Subcutaneous abdominal adipose tissue (tissue), 5 donors: ENCODE results near the gene DNAAF8.
A peak's percentile ranks its signal among the peaks of the same experiment; 100 is the strongest.

ENCODE experiments used
- H3K27ac ChIP-seq: one replicate; pipeline ENCODE4 v1.7.0; 2013; ENCODE audit warnings: low read depth, mild to moderate bottlenecking, inconsistent platforms, low read length, moderate library complexity
- H3K27me3 ChIP-seq, 5 donors: one replicate each; pipeline ENCODE4 v1.7.0; 2013; ENCODE audit warnings: low read length in 5 of 5, inconsistent platforms in 1 of 5; ENCODE audit not compliant: control insufficient read depth in 5 of 5, insufficient read depth in 4 of 5
- H3K36me3 ChIP-seq, 5 donors: one replicate each; pipeline ENCODE4 v1.7.0; 2013; ENCODE audit warnings: low read length in 5 of 5; ENCODE audit not compliant: control insufficient read depth in 5 of 5, insufficient read depth in 5 of 5
- H3K4me1 ChIP-seq, 5 donors: one replicate each; pipeline ENCODE4 v1.7.0; 2013; ENCODE audit warnings: low read length in 5 of 5, mild to moderate bottlenecking in 3 of 5, moderate library complexity in 1 of 5; ENCODE audit not compliant: control insufficient read depth in 5 of 5, insufficient read depth in 5 of 5
- H3K4me3 ChIP-seq, 5 donors: one replicate each; pipeline ENCODE4 v1.7.0; 2013; ENCODE audit warnings: low read length in 5 of 5, low read depth in 1 of 5
- H3K9ac ChIP-seq, 5 donors: one replicate each; pipeline ENCODE4 v1.7.0; 2013; ENCODE audit warnings: low read length in 5 of 5, mild to moderate bottlenecking in 4 of 5, moderate library complexity in 3 of 5
- H3K9me3 ChIP-seq, 5 donors: one replicate each; pipeline ENCODE4 v1.7.0; 2013; ENCODE audit warnings: low read length in 5 of 5; ENCODE audit not compliant: control insufficient read depth in 5 of 5
- donor health status: healthy.
- donor health status: healthy.
- donor health status: healthy.
- donor health status: healthy.
- donor health status: healthy.

DNAAF8 gene

GRCh38 chr16:4701791-4702465 is 32.4 kb upstream of the DNAAF8 start:
- H3K4me1 ChIP-seq: peaks cover 0 to under 1% (median 0%) of the 10 kb centered on the region in 5 donors
- H3K36me3 ChIP-seq: peaks cover 0 to 89% (median 72%) of the 10 kb centered on the region in 5 donors
- H3K27me3 ChIP-seq: no peaks in the 10 kb centered on the region
- H3K4me3 ChIP-seq: no peak overlapping the region
- H3K9ac ChIP-seq: no peak overlapping the region
- H3K9me3 ChIP-seq: no peaks in the 10 kb centered on the region
- H3K27ac ChIP-seq: no peak overlapping the region

DNA sequence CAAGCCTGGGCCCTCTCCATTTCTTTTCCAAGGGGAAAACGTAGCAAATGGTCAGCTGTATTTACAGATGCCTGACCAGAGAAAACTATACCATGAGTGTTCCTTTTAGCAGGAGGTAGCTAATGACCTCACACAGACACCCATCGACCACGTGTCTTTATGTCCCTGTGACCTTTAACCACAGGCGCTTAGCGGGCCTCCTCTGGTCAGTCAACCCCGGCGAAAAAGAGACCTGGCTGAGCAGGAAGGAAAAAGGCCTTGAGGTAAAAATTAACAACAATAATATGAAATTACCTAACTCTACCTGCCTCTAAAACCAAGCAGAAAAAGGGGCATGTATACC is 31.9 kb upstream of the DNAAF8 start:
- no peaks in the 10 kb centered on the region for H3K4me1 ChIP-seq
- H3K36me3 ChIP-seq: peaks cover 0 to 89% (median 71%) of the 10 kb centered on the region in 5 donors
- no peak overlapping the region for H3K9ac ChIP-seq
- no peak overlapping the region for H3K4me3 ChIP-seq
- H3K27ac ChIP-seq: no peak overlapping the region
- H3K9me3 ChIP-seq: no peaks in the 10 kb centered on the region
- no peaks in the 10 kb centered on the region for H3K27me3 ChIP-seq

- Histone ChIP-seq H3K9ac (no peak overlapping the region), H3K36me3 (peaks cover 0 to 75% (median 57%) of the 10 kb centered on the region in 5 donors), H3K4me1 (no peaks in the 10 kb centered on the region)
Observed at GRCh38 chr16:4703906-4704305, 30.4 kb upstream of the DNAAF8 start.

GRCh38 chr16:4704491-4704890 is 29.8 kb upstream of the DNAAF8 start:
- no peaks in the 10 kb centered on the region for H3K9me3 ChIP-seq
- H3K4me1 ChIP-seq: no peaks in the 10 kb centered on the region
- no peak overlapping the region for H3K9ac ChIP-seq
- H3K27ac ChIP-seq: no peak overlapping the region
- H3K36me3 ChIP-seq: peaks cover 0 to 71% (median 52%) of the 10 kb centered on the region in 5 donors
- H3K4me3 ChIP-seq: no peak overlapping the region
- H3K27me3 ChIP-seq: no peaks in the 10 kb centered on the region

More at GRCh38 chr16:4703906-4704305, 30.4 kb upstream of the DNAAF8 start:
- no peak overlapping the region for H3K4me3 ChIP-seq
- H3K27ac ChIP-seq: no peak overlapping the region
- no peaks in the 10 kb centered on the region for H3K9me3 ChIP-seq
- no peaks in the 10 kb centered on the region for H3K27me3 ChIP-seq

DNA sequence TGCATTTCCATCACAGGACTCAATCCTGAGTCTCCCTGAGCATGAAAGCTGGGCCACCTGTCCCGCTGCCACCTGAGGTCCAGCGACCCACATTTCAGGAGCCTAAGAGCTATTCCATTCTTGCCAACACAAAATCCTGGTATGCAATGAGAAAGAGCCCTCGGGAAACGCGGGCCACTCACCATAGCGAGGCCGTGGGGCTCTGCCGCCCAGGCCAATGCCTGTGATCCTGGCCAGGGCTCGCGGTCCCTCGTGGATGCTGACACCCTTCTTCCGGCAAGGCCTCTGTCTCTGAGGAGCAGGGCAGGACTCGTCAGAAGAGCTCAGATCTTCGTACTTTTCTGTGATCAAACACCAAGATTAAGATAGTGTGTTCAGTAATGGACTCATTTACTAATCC is 29.4 kb upstream of the DNAAF8 start:
- no peak overlapping the region for H3K27ac ChIP-seq
- no peaks in the 10 kb centered on the region for H3K27me3 ChIP-seq
- peaks cover 0 to 71% (median 51%) of the 10 kb centered on the region in 5 donors for H3K36me3 ChIP-seq
- no peak overlapping the region for H3K4me3 ChIP-seq
- no peak overlapping the region for H3K9ac ChIP-seq
- H3K9me3 ChIP-seq: no peaks in the 10 kb centered on the region
- H3K4me1 ChIP-seq: no peaks in the 10 kb centered on the region

GRCh38 chr16:4706871-4707270 is 27.5 kb upstream of the DNAAF8 start:
- H3K9me3 ChIP-seq: no peaks in the 10 kb centered on the region
- H3K4me3 ChIP-seq: no peak overlapping the region
- no peak overlapping the region for H3K9ac ChIP-seq
- H3K27ac ChIP-seq: no peak overlapping the region
- H3K4me1 ChIP-seq: no peaks in the 10 kb centered on the region
- no peaks in the 10 kb centered on the region for H3K27me3 ChIP-seq
- H3K36me3 ChIP-seq: peaks cover 0 to 61% (median 43%) of the 10 kb centered on the region in 5 donors

- no peaks in the 10 kb centered on the region for H3K27me3 ChIP-seq
- peaks cover 8 to 65% (median 43%) of the 10 kb centered on the region in 5 donors for H3K36me3 ChIP-seq
- no peaks in the 10 kb centered on the region for H3K4me1 ChIP-seq
- H3K9ac ChIP-seq: no peak overlapping the region
- H3K27ac ChIP-seq: no peak overlapping the region
- no peak overlapping the region for H3K4me3 ChIP-seq
- no peaks in the 10 kb centered on the region for H3K9me3 ChIP-seq
Observed at GRCh38 chr16:4709481-4709880, 24.9 kb upstream of the DNAAF8 start.

DNA sequence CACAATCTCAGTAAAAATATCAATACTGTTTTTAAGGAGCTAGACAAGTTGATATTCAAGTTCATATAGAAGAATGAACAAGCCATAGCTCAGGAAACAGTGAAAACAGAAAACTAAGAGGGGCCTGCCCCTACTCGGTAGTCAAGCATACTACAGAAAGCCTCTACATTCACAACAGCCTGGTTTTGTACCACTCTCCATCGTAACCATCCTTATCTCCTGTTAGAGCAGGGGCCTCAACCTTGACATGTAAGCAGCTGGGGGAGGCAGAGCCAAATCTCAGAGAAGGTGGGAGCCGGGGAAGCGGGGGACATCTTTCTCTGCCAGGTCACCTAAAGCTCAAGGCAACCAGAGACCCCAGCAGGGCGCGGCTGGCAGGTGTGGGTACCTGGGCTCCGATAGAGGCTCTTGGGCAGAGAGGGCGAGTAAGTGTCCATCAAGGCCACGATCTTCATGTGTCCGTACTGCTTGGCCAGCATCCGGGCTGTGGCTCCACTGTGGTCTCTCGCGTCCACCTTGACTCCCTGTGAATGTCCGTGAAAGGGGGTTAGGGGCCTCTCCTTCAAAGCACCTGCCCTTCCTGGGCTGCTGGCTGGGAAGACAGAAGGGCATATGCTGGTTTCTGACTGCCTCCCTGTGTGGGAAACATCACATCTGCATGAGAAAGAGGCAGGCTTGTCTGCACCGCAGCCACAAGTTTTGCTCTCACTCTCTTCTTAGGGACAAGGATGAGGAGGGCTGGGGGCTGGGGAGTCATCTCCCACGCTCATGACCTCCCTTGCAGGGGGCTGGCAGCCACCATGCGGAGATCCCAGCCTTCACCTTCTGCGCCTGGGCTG is 20.5 kb upstream of the DNAAF8 start:
- H3K9ac ChIP-seq: no peak overlapping the region
- H3K9me3 ChIP-seq: no peaks in the 10 kb centered on the region
- no peaks in the 10 kb centered on the region for H3K27me3 ChIP-seq
- H3K27ac ChIP-seq: no peak overlapping the region
- H3K36me3 ChIP-seq: peaks cover 8 to 56% (median 40%) of the 10 kb centered on the region in 5 donors
- no peaks in the 10 kb centered on the region for H3K4me1 ChIP-seq
- no peak overlapping the region for H3K4me3 ChIP-seq

- Histone ChIP-seq H3K27me3 (no peaks in the 10 kb centered on the region), H3K36me3 (peaks cover 8 to 55% (median 40%) of the 10 kb centered on the region in 5 donors), H3K27ac (no peak overlapping the region), H3K4me1 (no peaks in the 10 kb centered on the region), H3K9me3 (no peaks in the 10 kb centered on the region), H3K4me3 (no peak overlapping the region), H3K9ac (peak overlapping the region in 1 of 5 donors; percentile 11)
Observed at GRCh38 chr16:4714996-4715395, 19.3 kb upstream of the DNAAF8 start.

GRCh38 chr16:4718466-4718865 is 15.9 kb upstream of the DNAAF8 start:
- no peaks in the 10 kb centered on the region for H3K9me3 ChIP-seq
- no peak overlapping the region for H3K27ac ChIP-seq
- peaks cover 2 to 38% (median 30%) of the 10 kb centered on the region in 5 donors for H3K36me3 ChIP-seq

More at GRCh38 chr16:4718466-4718865, 15.9 kb upstream of the DNAAF8 start:
- no peak overlapping the region for H3K4me3 ChIP-seq
- H3K9ac ChIP-seq: no peak overlapping the region
- no peaks in the 10 kb centered on the region for H3K27me3 ChIP-seq
- H3K4me1 ChIP-seq: no peaks in the 10 kb centered on the region
